A549 treated with Mapracorat at 1 μM for 4 hours (cell line): ENCODE measurements around the gene DNAJB11. TPM values are rescaled to one million over a fixed set of nuclear protein-coding genes. Genes with fewer than 3 reads are reported as not detected.

Experiments
- total RNA-seq: library from RNA; stranded (reverse); fragments of 200-300 nt; extraction: Qiagen RNA extraction; gene quantifications from 5 replicates; pipeline ENCODE4 v1.2.3, GENCODE V29; 2022

DNAJB11 gene
- total RNA-seq, result 50.5 to 55.3 TPM (median 53.2 TPM) in 5 replicates

GRCh38 chr3:186570096-186570940 lies at the start of gene DNAJB11:
Gene DNAJB11 (plus strand): TSS chr3:186570720. CDS start chr3:186570898, 178 bp downstream.

GRCh38 chr3:186544281-186544680 lies 26.2 kb upstream of the DNAJB11 start, which contains the start of gene CRYGS:
Gene CRYGS (minus strand): TSS chr3:186544380. CDS start chr3:186544326, 54 bp downstream.

GRCh38 chr3:186567072-186567921 lies 3.2 kb upstream of the DNAJB11 start, which contains the start of gene TBCCD1:
Gene TBCCD1 (minus strand): TSS chr3:186567339. CDS start chr3:186564329, 3,010 bp downstream.

GRCh38 chr3:186612721-186613636 lies 42.5 kb downstream of the DNAJB11 start, which contains the start of gene AHSG:
Gene AHSG (plus strand): TSS chr3:186613060. CDS start chr3:186613142, 82 bp downstream.

Other genes starting within 250 kb of the DNAJB11 start
- 5.7 to 11.4 TPM (median 7.2 TPM) in 5 replicates for gene DGKG, start 208.5 kb upstream of the DNAJB11 start, total RNA-seq
- 0.80 to 0.95 TPM (median 0.83 TPM) in 5 replicates for gene CRYGS, start 26.3 kb upstream of the DNAJB11 start, total RNA-seq
- gene TBCCD1, start 3.4 kb upstream of the DNAJB11 start, total RNA-seq, result 5.4 to 7.5 TPM (median 6.6 TPM) in 5 replicates
- 0.08 to 0.11 TPM in 2 of 5 replicates, not detected in the others for gene AHSG, start 42.3 kb downstream of the DNAJB11 start, total RNA-seq
- 0.10 to 0.35 TPM (median 0.23 TPM) in 5 replicates for gene FETUB, start 69.7 kb downstream of the DNAJB11 start, total RNA-seq
- gene HRG, start 95.3 kb downstream of the DNAJB11 start, total RNA-seq, result not detected in 5 replicates
- not detected in 5 replicates for gene KNG1, start 146.6 kb downstream of the DNAJB11 start, total RNA-seq
- 130 to 142 TPM (median 134 TPM) in 5 replicates for gene EIF4A2, start 212.9 kb downstream of the DNAJB11 start, total RNA-seq
- 42.9 to 64.4 TPM (median 46.3 TPM) in 5 replicates for gene RFC4, start 235.8 kb downstream of the DNAJB11 start, total RNA-seq